Prostate gland (tissue), 2 donors: ENCODE measurements around the gene DNMT3A. TPM values are rescaled to one million over a fixed set of nuclear protein-coding genes. Genes with fewer than 3 reads are reported as not detected.

ENCODE experiments used
- DNase-seq: peaks from one replicate; pipeline ENCODE4 v3.0.0-alpha.2; 2019; ENCODE audit warnings: low spot score
- H3K27ac ChIP-seq, 2 donors: fragments of 200-600 bp; sonication (generic); 2 replicates each; pipeline ENCODE4 v1.5.1; 2017 to 2019
- H3K27me3 ChIP-seq: fragments of 200-600 bp; sonication (generic); replicated peaks from 2 replicates; pipeline ENCODE4 v1.5.1; 2019; ENCODE audit not compliant: insufficient read depth
- H3K36me3 ChIP-seq, 2 donors: fragments of 200-600 bp; sonication (generic); 1 replicate in 1 of 2; 2 replicates in 1 of 2; pipeline versions ENCODE4 v1.5.1 to v1.8.1; 2017 to 2019
- H3K4me1 ChIP-seq: fragments of 200-600 bp; sonication (generic); replicated peaks from 2 replicates; pipeline ENCODE4 v1.5.1; 2019
- H3K4me3 ChIP-seq, 2 donors: fragments of 200-600 bp; sonication (generic); 2 replicates each; pipeline ENCODE4 v1.5.1; 2017 to 2019
- H3K9me3 ChIP-seq: fragments of 200-600 bp; sonication (generic); 2 replicates; pipeline ENCODE4 v1.5.1; 2017
- CTCF ChIP-seq, 4 experiments: fragments of 200-600 bp in 2 of 4; fragments of 450-650 bp in 2 of 4; sonication (generic) in 2 of 4; IDR thresholded peaks; 1 replicate in 3 of 4; 2 replicates in 1 of 4; pipeline ENCODE4 v1.5.1; 2016 to 2019; ENCODE audit warnings: antibody characterized with exemption in 4 of 4, mild to moderate bottlenecking in 2 of 4, moderate library complexity in 2 of 4
- POLR2A ChIP-seq: fragments of 450-650 bp; IDR thresholded peaks from one replicate; pipeline ENCODE4 v1.6.1; 2016; ENCODE audit warnings: antibody characterized with exemption, mild to moderate bottlenecking
- POLR2AphosphoS5 ChIP-seq: sonication (generic); formaldehyde crosslinking; IDR thresholded peaks from one replicate; pipeline ENCODE4 v1.6.1; 2017; ENCODE audit warnings: antibody characterized with exemption
- WGBS: methylation state at CpG from one replicate; pipeline ENCODE4 v1.1.5; 2018; 5-methylcytosine and 5-hydroxymethylcytosine counted together
- intact Hi-C: fragments of 100-400 bp; cut with DNase I; formaldehyde crosslinking; loops from one replicate; pipeline ENCODE4 v1.14.2; 2022
- total RNA-seq, 2 donors: library from RNA; depleted of rRNA; stranded (reverse); fragments of >200 nt; gene quantifications; one replicate each; pipeline ENCODE4 v1.1.0, GENCODE V29; 2016

The DNMT3A gene
- total RNA-seq, 2 donors from 2014 or later: 8.7 to 28.2 TPM

GRCh38 chr2:25300001-25300400 lies 41.7 kb downstream of the DNMT3A start:
- WGBS: 73% methylated on average over 9 of the region's 12 CpGs
- H3K9me3 ChIP-seq: no peaks in the 10 kb centered on the region
- H3K27me3 ChIP-seq: no peaks in the 10 kb centered on the region
- no peaks in the 10 kb centered on the region for H3K36me3 ChIP-seq
- TF ChIP-seq POLR2AphosphoS5 (no peak), POLR2A (no peak), CTCF (IDR thresholded peaks at IDR 0.05) (no peak)
- no peaks in the 10 kb centered on the region for H3K4me1 ChIP-seq
- DNase-seq: no peak
- H3K4me3 ChIP-seq: no peak overlapping the region
- intact Hi-C loops: no loop called here
- no peak overlapping the region for H3K27ac ChIP-seq

- Histone ChIP-seq H3K9me3 (no peaks in the 10 kb centered on the region), H3K4me3 (no peak overlapping the region), H3K27me3 (no peaks in the 10 kb centered on the region), H3K36me3 (no peaks in the 10 kb centered on the region), H3K27ac (no peak overlapping the region), H3K4me1 (no peaks in the 10 kb centered on the region)
- DNase-seq: no peak
- TF ChIP-seq POLR2A (no peak), POLR2AphosphoS5 (no peak), CTCF (IDR thresholded peaks at IDR 0.05) (no peak)
- intact Hi-C loops: no loop called here
- WGBS: 60% methylated on average over 7 of the region's 7 CpGs
Observed at GRCh38 chr2:25298776-25299431, 42.8 kb downstream of the DNMT3A start.

- Histone ChIP-seq H3K27ac (no peak overlapping the region), H3K36me3 (no peaks in the 10 kb centered on the region), H3K27me3 (no peaks in the 10 kb centered on the region), H3K4me1 (no peaks in the 10 kb centered on the region), H3K4me3 (no peak overlapping the region), H3K9me3 (no peaks in the 10 kb centered on the region)
- no peak for TF ChIP-seq POLR2A
- no peak for TF ChIP-seq POLR2AphosphoS5
- TF ChIP-seq CTCF (IDR thresholded peaks at IDR 0.05): no peak
- 75% methylated on average over 7 of the region's 7 CpGs for WGBS
- intact Hi-C loops: no loop called here
- no peak for DNase-seq
Observed at GRCh38 chr2:25297738-25298137, 44.0 kb downstream of the DNMT3A start.

- TF ChIP-seq POLR2AphosphoS5: no peak
- TF ChIP-seq POLR2A: no peak
- no peak for TF ChIP-seq CTCF (IDR thresholded peaks at IDR 0.05)
- H3K4me1 ChIP-seq: no peaks in the 10 kb centered on the region
- H3K4me3 ChIP-seq: no peak overlapping the region
- intact Hi-C loops: no loop called here
- no peaks in the 10 kb centered on the region for H3K27me3 ChIP-seq
- no peaks in the 10 kb centered on the region for H3K9me3 ChIP-seq
- WGBS: 81% methylated on average over 7 of the region's 7 CpGs
- no peak for DNase-seq
- H3K36me3 ChIP-seq: no peaks in the 10 kb centered on the region
- H3K27ac ChIP-seq: peak overlapping the region; percentile 46 to 60
Observed at GRCh38 chr2:25295621-25296020, 46.1 kb downstream of the DNMT3A start.
